Adrenal gland (tissue), 5 donors: ENCODE measurements around the gene PDE6B.

ENCODE experiments used
- POLR2A ChIP-seq, 2 donors: fragments of 450-650 bp; IDR thresholded peaks; one replicate each; pipeline ENCODE4 v1.6.1; 2017; ENCODE audit warnings: antibody characterized with exemption in 2 of 2, mild to moderate bottlenecking in 2 of 2, moderate library complexity in 1 of 2
- TF ChIP-seq, protein P1 (sequence below), 6 experiments: fragments of 450-650 bp in 4 of 6; fragments of 200-600 bp in 2 of 6; sonication (generic) in 1 of 6; IDR thresholded peaks; 1 replicate in 5 of 6; 2 replicates in 1 of 6; pipeline versions ENCODE4 v1.5.1 to v1.8.0; 2016 to 2021; ENCODE audit warnings: antibody characterized with exemption in 6 of 6, mild to moderate bottlenecking in 2 of 6, moderate library complexity in 1 of 6
- donor health status: DM: no; HTN: no; CAD: no.

DNA sequence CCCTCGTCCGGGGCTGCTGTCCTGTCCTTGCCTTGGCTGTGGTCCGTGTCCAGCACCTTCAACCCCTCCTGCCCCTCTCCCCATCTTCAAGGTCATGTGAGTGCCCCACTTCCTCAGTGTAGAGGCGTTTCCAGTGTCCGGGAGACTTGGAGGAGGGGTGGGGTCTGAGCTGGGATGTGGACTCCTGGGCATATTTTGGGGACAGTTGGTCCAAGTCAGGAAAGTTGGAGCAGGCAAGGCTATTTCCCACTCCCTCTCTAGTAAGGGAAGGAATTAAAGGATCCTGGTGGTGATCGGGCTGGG lies 83.2 kb downstream of the PDE6B start:
- no peak for TF ChIP-seq POLR2A (IDR thresholded peaks at IDR 0.05)
- TF ChIP-seq, protein P1, sequence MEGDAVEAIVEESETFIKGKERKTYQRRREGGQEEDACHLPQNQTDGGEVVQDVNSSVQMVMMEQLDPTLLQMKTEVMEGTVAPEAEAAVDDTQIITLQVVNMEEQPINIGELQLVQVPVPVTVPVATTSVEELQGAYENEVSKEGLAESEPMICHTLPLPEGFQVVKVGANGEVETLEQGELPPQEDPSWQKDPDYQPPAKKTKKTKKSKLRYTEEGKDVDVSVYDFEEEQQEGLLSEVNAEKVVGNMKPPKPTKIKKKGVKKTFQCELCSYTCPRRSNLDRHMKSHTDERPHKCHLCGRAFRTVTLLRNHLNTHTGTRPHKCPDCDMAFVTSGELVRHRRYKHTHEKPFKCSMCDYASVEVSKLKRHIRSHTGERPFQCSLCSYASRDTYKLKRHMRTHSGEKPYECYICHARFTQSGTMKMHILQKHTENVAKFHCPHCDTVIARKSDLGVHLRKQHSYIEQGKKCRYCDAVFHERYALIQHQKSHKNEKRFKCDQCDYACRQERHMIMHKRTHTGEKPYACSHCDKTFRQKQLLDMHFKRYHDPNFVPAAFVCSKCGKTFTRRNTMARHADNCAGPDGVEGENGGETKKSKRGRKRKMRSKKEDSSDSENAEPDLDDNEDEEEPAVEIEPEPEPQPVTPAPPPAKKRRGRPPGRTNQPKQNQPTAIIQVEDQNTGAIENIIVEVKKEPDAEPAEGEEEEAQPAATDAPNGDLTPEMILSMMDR (IDR thresholded peaks at IDR 0.05), result no peak
